ENCODE results near the gene MAP3K10. TPM values are rescaled to one million over a fixed set of nuclear protein-coding genes. Genes with fewer than 3 reads are reported as not detected.

Gene MAP3K10
- total and polyA plus RNA-seq, 12 donors, result 10.8 to 31.2 (median 15.8) TPM

- Histone ChIP-seq H3K4me1 (peaks cover 0 to 37% (median 2%) of the 10 kb centered on the region in 9 donors), H3K4me3 (no peak overlapping the region), H3K27ac (no peak overlapping the region), H3K27me3 (peaks cover 0 to 5% (median 0%) of the 10 kb centered on the region in 7 donors), H3K36me3 (no peaks in the 10 kb centered on the region), H3K9me3 (no peaks in the 10 kb centered on the region)
- 92 to 95% methylated on average over 3 of the region's 3 CpGs for WGBS, 2 donors
- DNase-seq (no peak), ATAC-seq (no peak)
- no peak for TF ChIP-seq CTCF (IDR thresholded peaks at IDR 0.05)
- intact Hi-C loops (cut with DNase I), result loop anchor here in 1 of 10 donors (10.0 kb wide), 1 partner anchor 155 kb away; no protein-coding TSS in a partner anchor
These were observed 41.7 kb upstream of the MAP3K10 start for GRCh38 chr19:40149501-40149900.

- intact Hi-C loops (cut with DNase I), result no loop called here
- Histone ChIP-seq H3K36me3 (no peaks in the 10 kb centered on the region), H3K4me1 (peaks cover 0 to 30% (median 0%) of the 10 kb centered on the region in 9 donors), H3K9me3 (no peaks in the 10 kb centered on the region), H3K27me3 (peaks cover 0 to 5% (median 0%) of the 10 kb centered on the region in 7 donors), H3K27ac (no peak overlapping the region), H3K4me3 (no peak overlapping the region)
- ATAC-seq (no peak), DNase-seq (no peak)
- 62 to 73% methylated on average over 5 of the region's 5 CpGs for WGBS, 2 donors
- no peak for TF ChIP-seq CTCF (IDR thresholded peaks at IDR 0.05)
These were observed 41.1 kb upstream of the MAP3K10 start for GRCh38 chr19:40150170-40150569.

DNA sequence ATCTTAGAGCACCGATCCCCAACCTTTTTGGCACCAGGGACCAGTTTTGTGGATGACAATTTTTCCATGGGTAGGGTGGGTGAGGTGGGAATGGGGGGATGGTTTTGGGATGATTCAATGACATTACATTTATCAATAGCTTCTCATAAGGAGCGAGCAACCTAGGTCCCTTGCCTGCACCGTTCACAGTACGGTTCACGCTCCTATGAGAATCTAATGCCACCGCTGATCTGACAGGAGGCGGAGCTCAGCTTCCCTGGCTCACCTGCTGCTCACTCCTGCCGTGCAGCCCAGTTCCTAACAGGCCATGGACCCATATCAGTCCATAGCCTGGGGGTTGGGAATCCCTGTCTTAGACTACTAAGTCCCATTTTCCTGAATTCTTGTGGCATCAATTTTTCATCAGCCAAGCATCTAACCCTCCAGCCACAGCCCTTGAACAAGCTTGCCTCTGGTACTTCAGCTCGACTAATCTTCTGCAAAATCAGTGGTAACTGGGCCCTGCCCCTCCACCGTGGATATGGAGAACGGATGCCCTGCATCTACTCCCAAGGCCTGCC, 37.0 kb upstream of the MAP3K10 start:
- intact Hi-C loops (cut with DNase I), result no loop called here
- Histone ChIP-seq H3K4me3 (no peak overlapping the region), H3K27ac (no peak overlapping the region), H3K4me1 (no peaks in the 10 kb centered on the region), H3K36me3 (no peaks in the 10 kb centered on the region), H3K27me3 (no peaks in the 10 kb centered on the region), H3K9me3 (no peaks in the 10 kb centered on the region)
- DNase-seq (no peak), ATAC-seq (no peak)
- WGBS, 2 donors, result 75 to 76% methylated on average over 11 of the region's 11 CpGs
- no peak for TF ChIP-seq CTCF (IDR thresholded peaks at IDR 0.05)

DNA sequence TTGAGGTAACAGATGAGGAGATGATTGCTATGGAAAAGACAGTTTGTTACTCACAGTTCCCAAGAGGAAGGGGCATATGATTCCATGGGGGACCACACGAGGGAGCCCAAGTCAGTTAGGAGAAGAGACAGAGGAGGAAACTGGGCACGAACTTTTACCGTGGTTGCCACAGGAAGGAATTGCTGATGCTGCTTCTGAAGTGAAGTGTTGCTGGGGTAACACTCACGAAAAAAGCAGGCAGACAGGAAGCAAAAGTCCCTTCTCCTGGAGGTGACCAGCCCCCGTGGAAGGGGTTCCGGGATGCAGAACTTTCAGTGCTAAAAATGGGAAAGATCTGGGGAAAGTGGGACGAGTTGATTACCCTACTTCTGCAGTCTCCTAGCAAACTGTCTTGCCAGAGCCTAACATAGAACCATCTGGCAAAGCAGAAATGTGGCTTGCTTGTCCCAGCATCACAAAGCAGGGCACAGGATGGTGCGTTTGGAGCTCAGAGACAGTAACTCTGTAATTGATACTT, 35.4 kb upstream of the MAP3K10 start:
- no peaks in the 10 kb centered on the region for H3K27me3 ChIP-seq
- no peak overlapping the region for H3K4me3 ChIP-seq
- peak in 2 of 9 donors; percentile 6 to 54 for TF ChIP-seq CTCF (IDR thresholded peaks at IDR 0.05)
- intact Hi-C loops (cut with DNase I), result no loop called here
- ATAC-seq (no peak), DNase-seq (no peak)
- no peak overlapping the region for H3K27ac ChIP-seq
- H3K4me1 ChIP-seq, result no peaks in the 10 kb centered on the region
- no peaks in the 10 kb centered on the region for H3K9me3 ChIP-seq
- WGBS, 2 donors, result 55 to 60% methylated on average over 8 of the region's 8 CpGs
- no peaks in the 10 kb centered on the region for H3K36me3 ChIP-seq
